DMS114 treated with DMSO at 0.1 percent for 48 hours (cell line): ENCODE results near the gene JAM2.
"Not testable (repeated sequence)": the region's sequence is repeated elsewhere in the genome, so short reads cannot be mapped to it uniquely, and the experiment has no call there.

Experiments
- DNase-seq: peaks from one replicate; lab custom pipeline; 2025; ENCODE audit not compliant: unreplicated experiment; lab: John Stamatoyannopoulos, UW

The JAM2 gene

DNA sequence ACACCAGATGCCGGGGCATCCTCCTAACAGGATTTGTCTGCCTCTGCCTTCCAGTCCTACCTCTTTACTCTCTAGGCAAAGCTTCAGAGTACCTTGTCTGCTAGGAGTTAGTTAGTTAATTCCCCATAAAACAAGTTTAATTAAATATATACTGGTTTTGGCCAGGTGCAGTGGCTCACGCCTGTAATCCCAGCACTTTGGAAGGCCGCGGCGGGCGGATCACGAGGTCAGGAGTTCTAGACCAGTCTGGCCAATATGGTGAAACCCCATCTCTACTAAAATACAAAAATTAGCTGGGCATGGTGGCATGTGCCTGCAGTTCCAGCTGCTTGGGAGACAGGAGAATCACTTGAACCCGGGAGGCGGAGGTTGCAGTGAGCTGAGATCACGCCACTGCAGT lies 75.0 kb downstream of the JAM2 start:
- DNase-seq: not testable (repeated sequence)

GRCh38 chr21:25717491-25718147 lies 78.6 kb downstream of the JAM2 start:
- DNase-seq: no peak

- DNase-seq: no peak
Observed at GRCh38 chr21:25721987-25722386, 82.9 kb downstream of the JAM2 start.

- no peak for DNase-seq
Observed at GRCh38 chr21:25722631-25723030, 83.6 kb downstream of the JAM2 start.

- DNase-seq: no peak
Observed at GRCh38 chr21:25732091-25732760, 93.2 kb downstream of the JAM2 start.

DNA sequence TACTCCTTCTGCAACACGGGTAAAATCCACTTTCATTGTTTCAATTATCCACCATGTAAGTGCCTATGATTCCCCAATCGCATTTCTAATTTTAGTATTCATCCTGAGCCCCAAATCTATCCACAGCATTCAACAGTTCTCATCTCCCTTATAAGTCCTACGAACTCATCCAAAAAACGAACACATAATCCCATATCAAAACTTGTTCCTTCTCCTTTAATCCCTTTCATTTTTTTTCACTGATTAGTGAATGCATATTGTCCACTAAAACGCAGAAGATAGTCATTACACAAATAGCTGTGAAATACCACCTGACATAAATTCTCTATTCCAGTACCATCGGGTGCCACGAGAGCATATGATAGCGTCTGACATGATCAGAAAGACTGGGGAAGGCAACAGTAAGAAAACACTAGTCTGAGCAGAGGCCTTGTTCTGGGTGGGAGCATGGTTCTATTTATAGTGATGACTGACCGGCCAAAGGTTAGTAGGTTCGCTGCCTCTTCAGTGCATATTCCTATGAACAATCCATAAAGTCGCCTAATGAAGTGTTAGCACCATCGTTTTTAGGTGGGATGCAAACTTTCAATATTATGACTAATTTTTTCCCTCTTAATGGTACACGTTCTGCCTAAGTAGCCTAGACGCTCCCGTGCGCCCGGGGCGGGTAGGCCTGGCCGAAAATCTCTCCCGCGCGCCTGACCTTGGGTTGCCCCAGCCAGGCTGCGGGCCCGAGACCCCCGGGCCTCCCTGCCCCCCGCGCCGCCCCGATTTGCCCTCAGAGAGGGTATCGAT lies 95.0 kb downstream of the JAM2 start:
- peak; percentile 2 for DNase-seq

DNA sequence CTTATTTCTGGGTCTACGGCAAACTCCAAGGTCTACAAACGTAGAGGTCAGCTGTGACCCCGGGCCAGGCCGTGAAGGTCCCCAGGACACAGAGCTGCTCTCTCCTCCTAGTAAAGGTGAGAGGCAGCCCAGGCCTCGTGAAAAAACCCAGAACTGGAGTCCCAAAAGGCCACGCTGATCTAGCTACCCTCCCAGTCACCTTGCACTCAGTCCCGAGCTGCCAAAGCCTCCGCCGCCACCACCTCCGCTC lies 95.5 kb downstream of the JAM2 start:
- no peak for DNase-seq

GRCh38 chr21:25734904-25735645 lies 96.0 kb downstream of the JAM2 start, which contains the start of the genes ATP5PF and GABPA:
ATP5PF (minus strand) TSS chr21:25734904; CDS start chr21:25729794, 5,110 bp downstream.
GABPA (plus strand) TSS chr21:25734972; CDS start chr21:25741599, 6,627 bp downstream.
- DNase-seq: peak; percentile 91

DNA sequence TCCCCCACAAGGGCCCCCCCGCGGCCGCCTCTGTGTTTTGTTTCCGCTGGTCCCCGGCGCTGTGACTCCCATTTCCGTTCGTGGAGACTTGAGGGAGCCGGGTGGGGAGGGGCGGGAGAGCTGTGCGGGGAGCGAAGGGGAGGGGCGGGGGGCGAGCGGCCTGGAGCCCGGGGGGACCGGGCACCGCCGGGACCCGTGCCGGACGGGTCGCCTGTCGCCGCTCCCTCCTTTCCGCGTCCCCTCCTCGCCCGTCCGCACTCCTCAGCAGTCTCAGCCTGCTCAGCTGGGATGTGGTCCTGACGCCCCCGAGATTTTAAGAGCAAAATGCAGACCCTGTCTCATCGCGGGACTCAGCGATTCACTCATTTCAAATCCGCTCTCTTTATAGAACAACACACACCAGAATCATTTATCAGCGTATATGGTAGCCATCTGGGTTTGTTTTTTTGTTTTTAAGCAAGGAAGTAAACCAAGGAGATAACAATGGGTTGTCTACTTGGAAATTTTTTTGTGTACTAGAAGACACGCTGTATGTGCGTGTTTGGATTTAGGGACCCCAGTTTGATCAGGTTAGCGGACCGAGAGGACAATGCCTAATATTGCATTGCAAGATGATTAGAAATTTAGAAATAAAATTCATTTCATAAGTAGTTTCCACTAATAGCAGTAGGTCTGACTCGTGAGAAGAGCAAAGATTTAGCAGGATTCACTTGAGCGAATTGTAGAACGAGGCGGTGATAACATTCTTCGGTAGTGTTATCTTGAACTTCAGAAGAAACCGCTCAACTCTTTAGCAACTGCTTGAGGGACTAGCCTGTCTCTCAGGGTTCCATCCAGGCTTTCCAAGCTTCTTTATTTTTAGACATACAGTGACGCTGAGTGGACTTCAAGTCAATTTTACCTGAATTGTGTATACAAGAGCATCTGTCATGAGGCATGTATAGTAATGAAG lies 96.9 kb downstream of the JAM2 start:
- peak; percentile 40 for DNase-seq

DNA sequence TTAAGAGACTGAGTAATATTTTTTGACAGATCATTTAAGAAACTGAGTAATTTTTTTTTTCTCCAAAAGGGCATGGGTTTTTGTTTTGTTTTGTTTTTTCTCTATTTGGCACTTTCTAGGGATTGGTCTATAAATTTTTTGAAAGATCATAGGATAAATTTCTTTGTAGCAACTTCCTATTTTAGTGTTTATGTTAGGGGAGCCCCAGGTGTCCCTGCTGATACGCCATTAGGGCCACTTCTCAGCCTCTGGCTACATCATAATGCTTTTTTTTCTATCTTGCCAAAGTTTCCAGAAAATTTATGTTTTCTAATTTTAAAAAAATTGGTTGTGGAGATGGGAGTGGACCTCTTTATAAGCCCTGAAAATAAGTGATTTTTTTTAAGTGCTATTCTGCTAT lies 98.4 kb downstream of the JAM2 start:
- no peak for DNase-seq

DNA sequence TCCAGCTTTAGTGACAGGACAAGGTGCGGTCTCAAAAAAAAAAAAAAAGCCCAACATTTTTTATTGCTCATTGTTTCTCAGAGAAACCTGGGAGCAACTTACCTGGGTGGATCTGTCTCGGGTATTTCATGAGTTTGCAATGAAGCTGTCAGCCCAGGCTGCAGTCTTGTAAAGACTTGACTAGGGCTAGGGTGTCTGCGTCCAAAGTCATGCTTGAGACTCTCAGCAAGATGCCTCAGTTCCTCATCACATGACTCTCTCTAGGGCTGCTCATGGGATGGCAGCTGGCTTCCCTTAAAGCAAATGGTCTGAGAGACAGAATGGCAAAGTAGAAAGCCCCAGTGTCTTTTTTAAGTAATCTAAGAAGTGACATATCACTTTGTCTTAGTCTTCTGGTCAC lies 103.8 kb downstream of the JAM2 start:
- no peak for DNase-seq

DNA sequence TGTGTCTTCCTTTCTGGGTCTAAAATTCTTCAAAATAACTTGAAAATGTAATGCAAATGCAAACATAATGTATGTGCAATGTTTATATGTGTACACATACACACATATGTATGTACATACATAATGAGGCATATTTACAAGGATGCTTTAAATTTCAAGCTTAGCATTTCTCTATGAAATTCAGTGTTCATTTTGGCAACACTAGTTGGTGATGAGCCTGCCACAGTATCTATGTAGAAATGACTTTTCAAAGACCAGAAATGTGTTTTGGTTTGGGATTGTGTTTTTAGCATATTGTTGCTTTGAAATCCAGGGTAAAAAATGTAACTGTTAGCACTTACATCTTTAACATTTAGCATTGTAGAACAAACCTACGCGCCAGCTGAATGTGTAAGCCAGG lies 105.8 kb downstream of the JAM2 start:
- no peak for DNase-seq

DNA sequence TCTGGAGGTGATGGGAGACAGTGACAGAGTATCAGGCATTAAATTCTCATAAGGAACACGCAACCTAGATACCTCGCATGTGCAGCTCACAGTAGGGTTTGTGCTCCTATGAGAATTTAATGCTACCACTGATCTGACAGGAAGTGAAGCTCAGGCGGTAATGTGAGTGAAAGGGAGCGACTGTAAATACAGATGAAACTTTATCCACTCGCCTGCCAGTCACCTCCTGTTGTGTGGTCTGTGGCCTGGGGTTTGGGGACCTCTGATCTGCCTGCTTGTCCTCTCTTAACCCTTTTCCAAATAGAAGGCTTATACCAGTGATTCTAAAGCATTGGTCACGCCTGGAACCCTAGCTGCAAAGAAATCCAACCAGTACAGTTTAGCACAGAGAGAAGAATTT lies 111.0 kb downstream of the JAM2 start:
- DNase-seq: no peak

- no peak for DNase-seq
Observed at GRCh38 chr21:25752416-25752815, 113.4 kb downstream of the JAM2 start.

DNA sequence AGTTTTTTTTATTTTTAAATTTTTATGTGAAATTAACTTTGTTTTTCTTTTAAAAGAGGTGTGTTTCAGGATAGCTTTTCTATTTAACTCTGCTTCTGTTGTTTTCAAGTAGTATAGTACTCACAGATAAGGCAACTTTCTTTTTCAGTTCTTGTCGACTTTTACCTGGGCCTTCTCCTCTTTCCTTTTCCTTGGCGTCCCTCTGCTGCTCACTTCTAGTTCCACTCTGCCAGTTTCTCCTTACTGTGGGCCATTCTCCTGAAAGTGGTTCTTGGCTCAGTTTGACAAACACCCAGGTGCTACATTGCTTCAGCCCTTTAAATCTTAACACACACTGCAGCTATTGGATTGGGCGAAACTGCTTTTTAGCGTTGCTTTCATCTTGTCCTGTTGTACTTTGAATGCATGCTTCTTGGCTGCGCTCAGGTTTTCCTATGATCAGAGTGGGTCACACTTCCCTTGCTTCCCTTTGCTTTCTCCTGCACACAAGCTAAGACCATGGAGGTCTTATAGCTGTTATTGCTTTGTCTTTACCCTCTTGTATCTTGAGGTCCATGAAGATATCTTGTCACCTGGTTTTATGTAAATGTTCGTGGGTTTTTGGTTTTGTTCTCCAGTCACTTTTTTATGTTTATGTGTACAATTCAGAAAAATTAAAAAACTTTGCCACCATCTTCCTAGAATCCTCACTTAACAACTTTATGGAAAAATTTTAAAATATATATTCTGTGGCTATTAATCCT lies 117.3 kb downstream of the JAM2 start:
- DNase-seq: no peak

GRCh38 chr21:25757531-25757930 lies 118.5 kb downstream of the JAM2 start:
- no peak for DNase-seq

DNA sequence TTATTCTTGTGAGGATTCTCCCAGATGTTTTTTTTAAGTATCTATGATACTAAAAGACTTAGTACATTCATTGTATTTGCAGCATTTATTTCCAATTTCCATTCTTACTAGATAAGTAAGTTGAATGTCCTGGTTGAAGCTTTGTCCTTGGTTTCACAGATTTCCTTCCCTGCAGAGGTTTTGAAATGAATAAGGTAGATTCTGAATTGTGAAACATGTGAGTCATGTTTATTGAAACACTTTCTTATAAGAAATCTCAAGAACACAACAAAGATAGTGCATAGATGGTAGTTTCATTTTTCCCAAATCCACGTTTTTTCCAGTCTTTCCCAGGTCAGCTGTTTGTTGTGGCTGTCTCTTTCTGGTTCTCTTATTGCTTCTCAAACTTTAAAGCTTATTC lies 120.5 kb downstream of the JAM2 start:
- DNase-seq: no peak

- DNase-seq: no peak
Observed at GRCh38 chr21:25760061-25760460, 121.0 kb downstream of the JAM2 start.

GRCh38 chr21:25760677-25761076 lies 121.6 kb downstream of the JAM2 start:
- no peak for DNase-seq

DNA sequence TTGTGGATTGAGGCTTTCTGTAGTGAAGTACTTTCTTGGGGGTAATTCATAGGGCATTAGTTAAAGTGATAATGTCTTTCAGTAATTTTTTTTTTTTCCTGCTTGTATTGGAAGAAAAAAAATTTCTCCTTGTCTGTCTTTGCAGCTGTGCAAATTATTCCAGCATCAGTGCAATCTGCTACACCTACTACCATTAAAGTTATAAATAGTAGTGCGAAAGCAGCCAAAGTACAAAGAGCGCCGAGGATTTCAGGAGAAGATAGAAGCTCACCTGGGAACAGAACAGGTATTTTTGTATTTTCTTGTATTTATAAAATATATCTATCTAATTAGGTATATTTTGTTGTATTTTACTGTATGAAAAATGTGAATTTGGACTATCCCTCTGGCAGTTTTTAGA lies 125.0 kb downstream of the JAM2 start:
- DNase-seq: no peak
